B cell (primary cell): ENCODE data around the gene PCIF1. TPM values are rescaled to one million over a fixed set of nuclear protein-coding genes. Genes with fewer than 3 reads are reported as not detected.

Source experiments
- ATAC-seq: fragments of 200-7000 bp; cut with Tn5 transposase; one replicate; pipeline ENCODE4 v1.10.0; 2021; ENCODE audit warnings: low read depth, mild to moderate bottlenecking, moderate number of reproducible peaks, moderate library complexity
- CTCF ChIA-PET: fragments of 350-600 bp; sonication (Branson Sonifier 250); formaldehyde crosslinking; loops from one replicate; lab custom pipeline; 2021; ENCODE audit warnings: antibody characterized with exemption, inconsistent platforms; lab: Charles Lee
- POLR2A ChIA-PET: fragments of 350-600 bp; sonication (Branson Sonifier 250); formaldehyde crosslinking; loops from one replicate; lab custom pipeline; 2021; ENCODE audit warnings: antibody characterized with exemption; lab: Charles Lee
- DNase-seq: peaks from one replicate; pipeline ENCODE4 v3.0.0; 2013
- H2AFZ ChIP-seq: 2 replicates; pipeline ENCODE4 v1.6.1; 2012; ENCODE audit warnings: mild to moderate bottlenecking, low read depth, low read length; ENCODE audit not compliant: insufficient read depth, poor library complexity, severe bottlenecking
- H3K27ac ChIP-seq, 2 donors: 1 replicate in 1 of 2; 2 replicates in 1 of 2; pipeline ENCODE4 v1.5.1; 2012 to 2013; ENCODE audit warnings: low read length in 2 of 2, mild to moderate bottlenecking in 2 of 2, moderate library complexity in 1 of 2
- H3K27me3 ChIP-seq, 4 experiments: fragments of 200-600 bp in 1 of 4; sonication (generic) in 1 of 4; replicated peaks in 1 of 4; 1 replicate in 2 of 4; 2 replicates in 2 of 4; pipeline versions ENCODE4 v1.6.1 to v1.7.0; 2013 to 2016; ENCODE audit warnings: low read length in 3 of 4, mild to moderate bottlenecking in 2 of 4, mixed read lengths in 1 of 4, moderate library complexity in 1 of 4; ENCODE audit not compliant: insufficient read depth in 4 of 4, control insufficient read depth in 3 of 4; ENCODE audit errors: control extremely low read depth in 1 of 4
- H3K36me3 ChIP-seq, 2 experiments: replicated peaks in 1 of 2; 1 replicate in 1 of 2; 2 replicates in 1 of 2; pipeline versions ENCODE4 v1.6.1 to v1.7.1; 2013; ENCODE audit warnings: low read length in 1 of 2; ENCODE audit not compliant: insufficient read depth in 2 of 2, control insufficient read depth in 1 of 2; ENCODE audit errors: control extremely low read depth in 1 of 2, extremely low read depth in 1 of 2
- H3K4me1 ChIP-seq, 2 donors: fragments of 200-600 bp in 1 of 2; sonication (generic) in 1 of 2; 1 replicate in 1 of 2; 2 replicates in 1 of 2; pipeline versions ENCODE4 v1.5.1 to v1.6.1; 2013 to 2017; ENCODE audit warnings: low read length in 2 of 2; ENCODE audit not compliant: control insufficient read depth in 2 of 2, insufficient read depth in 2 of 2
- H3K4me2 ChIP-seq: replicated peaks from 2 replicates; pipeline ENCODE3; 2012; ENCODE audit warnings: mild to moderate bottlenecking, low read depth, low read length; ENCODE audit not compliant: poor library complexity, severe bottlenecking
- H3K4me3 ChIP-seq, 5 experiments: fragments of 200-600 bp in 1 of 5; sonication (generic) in 1 of 5; 1 replicate in 3 of 5; 2 replicates in 2 of 5; pipeline versions ENCODE4 v1.5.1 to v1.7.0; 2011 to 2016; ENCODE audit warnings: low read length in 4 of 5, mild to moderate bottlenecking in 4 of 5, low read depth in 2 of 5, control low read depth in 1 of 5, moderate library complexity in 1 of 5; ENCODE audit not compliant: insufficient read depth in 1 of 5; ENCODE audit errors: control extremely low read depth in 1 of 5, extremely low read depth in 1 of 5
- H3K79me2 ChIP-seq: fragments of 200-600 bp; sonication (generic); one replicate; pipeline ENCODE4 v1.6.0; 2016; ENCODE audit warnings: low read length; ENCODE audit not compliant: control insufficient read depth, insufficient read depth
- H3K9ac ChIP-seq: fragments of 200-600 bp; sonication (generic); 2 replicates; pipeline ENCODE4 v1.6.1; 2017; ENCODE audit warnings: mild to moderate bottlenecking, low read length, moderate library complexity
- H3K9me3 ChIP-seq, 3 donors: one replicate each; pipeline versions ENCODE4 v1.6.1 to v1.7.1; 2013; ENCODE audit warnings: low read length in 2 of 3; ENCODE audit not compliant: control insufficient read depth in 2 of 3, insufficient read depth in 1 of 3; ENCODE audit errors: control extremely low read depth in 1 of 3
- H4K20me1 ChIP-seq: 2 replicates; pipeline ENCODE4 v1.6.0; 2012; ENCODE audit warnings: mild to moderate bottlenecking, low read length; ENCODE audit not compliant: insufficient read depth, control insufficient read depth, poor library complexity, severe bottlenecking
- H3K27ac Mint-ChIP-seq: one replicate; pipeline ENCODE4 v1.8.0; 2021; ENCODE audit warnings: mixed read lengths
- H3K27me3 Mint-ChIP-seq: one replicate; pipeline ENCODE4 v1.8.0; 2021; ENCODE audit warnings: mixed read lengths
- H3K4me1 Mint-ChIP-seq: one replicate; pipeline ENCODE4 v1.8.0; 2021; ENCODE audit warnings: mixed read lengths
- H3K4me3 Mint-ChIP-seq: one replicate; pipeline ENCODE4 v1.8.0; 2021; ENCODE audit warnings: mixed read lengths
- H3K9me3 Mint-ChIP-seq: one replicate; pipeline ENCODE4 v1.8.0; 2022; ENCODE audit warnings: mixed read lengths; ENCODE audit not compliant: insufficient read depth
- EZH2 ChIP-seq: IDR thresholded peaks from 2 replicates; pipeline ENCODE4 v1.6.1; 2012; ENCODE audit warnings: borderline replicate concordance, low read depth, mild to moderate bottlenecking, moderate library complexity, low read length; ENCODE audit not compliant: insufficient read depth, poor library complexity, severe bottlenecking
- WGBS: methylation state at CpG from one replicate; pipeline ENCODE4 v1.1.5; 2013; ENCODE audit warnings: missing lambda C conversion rate; ENCODE audit not compliant: insufficient coverage; 5-methylcytosine and 5-hydroxymethylcytosine counted together
- intact Hi-C: fragments of 100-400 bp; cut with micrococcal nuclease; formaldehyde crosslinking; loops from one replicate; pipeline ENCODE4 v1.10.0; 2022
- polyA plus RNA-seq: library from polyadenylated mRNA; depleted of rRNA; stranded (reverse); fragments of >200 nt; gene quantifications from 2 replicates; pipeline ENCODE4 v1.2.3, GENCODE V29; 2012
- total RNA-seq, 2 donors: library from RNA; stranded (reverse); fragments of 120-200 nt in 1 of 2; gene quantifications; 1 replicate in 1 of 2; 2 replicates in 1 of 2; pipeline versions ENCODE4 v1.2.3 to v1.2.4, GENCODE V29; 2013 to 2022
- TF ChIP-seq, protein P1 (sequence below): fragments of 200-600 bp; IDR thresholded peaks from one replicate; pipeline ENCODE4 v1.8.0; 2022; ENCODE audit warnings: antibody characterized with exemption, mild to moderate bottlenecking

The PCIF1 gene
- total and polyA plus RNA-seq, 2 donors (not counting 1 experiment from before 2014, with no cell fraction given) = 74.2 to 79.2 TPM

DNA sequence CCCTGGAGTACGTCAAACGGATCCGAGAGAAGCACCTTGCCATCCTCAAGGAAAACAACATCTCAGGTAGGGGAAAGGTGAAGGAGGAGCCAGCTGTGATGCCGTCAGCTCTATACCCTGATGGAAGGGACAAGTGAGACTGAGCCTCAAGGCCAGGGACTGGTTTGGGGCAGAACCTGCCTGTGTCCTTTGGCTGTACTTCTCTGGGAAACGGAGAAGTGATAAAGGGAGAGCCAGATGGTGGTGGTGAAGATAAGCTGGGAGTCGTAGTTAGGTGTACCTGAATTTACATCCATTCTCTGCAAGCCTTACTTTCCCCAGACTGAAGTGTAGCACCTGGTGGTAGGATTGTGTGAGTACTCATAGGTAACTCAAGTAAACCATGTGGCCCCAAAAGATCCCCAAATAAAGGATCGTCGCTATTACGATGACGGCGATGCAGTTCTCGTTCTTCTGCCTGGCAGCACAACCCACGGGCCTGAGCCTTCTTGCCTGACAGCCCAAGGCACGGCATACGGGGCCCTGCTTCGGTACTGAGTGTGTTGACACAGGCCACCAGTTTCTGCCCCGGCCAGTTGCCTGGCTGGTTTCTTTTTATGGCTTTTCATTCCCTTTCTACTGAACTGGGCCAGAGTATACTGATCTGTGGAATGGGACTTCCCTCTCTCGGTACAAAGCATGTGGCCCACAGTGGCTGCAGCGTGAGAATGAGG, 10.6 kb downstream of the PCIF1 start:
- H3K79me2 ChIP-seq = no peaks in the 10 kb centered on the region
- 93% methylated on average over 19 of the region's 19 CpGs for WGBS
- no peaks in the 10 kb centered on the region for H3K4me1 ChIP-seq
- ChIA-PET CTCF (interaction anchor here (2.6 kb wide), 1 partner anchor 25 kb away, joined by 9 read pairs; no protein-coding TSS in a partner anchor), POLR2A (no interaction called here)
- no peaks in the 10 kb centered on the region for H3K27me3 ChIP-seq
- H4K20me1 ChIP-seq = peaks cover 12% of the 10 kb centered on the region
- peaks cover 2 to 92% of the 10 kb centered on the region in 2 experiments for H3K36me3 ChIP-seq
- Mint-ChIP-seq H3K4me1 (peaks cover 4% of the 10 kb centered on the region), H3K27ac (no peak overlapping the region), H3K27me3 (no peaks in the 10 kb centered on the region), H3K9me3 (no peaks in the 10 kb centered on the region), H3K4me3 (no peak overlapping the region)
- peaks cover 0 to 3% (median 0%) of the 10 kb centered on the region in 3 donors for H3K9me3 ChIP-seq
- no peak overlapping the region for H2AFZ ChIP-seq
- TF ChIP-seq, protein P1, sequence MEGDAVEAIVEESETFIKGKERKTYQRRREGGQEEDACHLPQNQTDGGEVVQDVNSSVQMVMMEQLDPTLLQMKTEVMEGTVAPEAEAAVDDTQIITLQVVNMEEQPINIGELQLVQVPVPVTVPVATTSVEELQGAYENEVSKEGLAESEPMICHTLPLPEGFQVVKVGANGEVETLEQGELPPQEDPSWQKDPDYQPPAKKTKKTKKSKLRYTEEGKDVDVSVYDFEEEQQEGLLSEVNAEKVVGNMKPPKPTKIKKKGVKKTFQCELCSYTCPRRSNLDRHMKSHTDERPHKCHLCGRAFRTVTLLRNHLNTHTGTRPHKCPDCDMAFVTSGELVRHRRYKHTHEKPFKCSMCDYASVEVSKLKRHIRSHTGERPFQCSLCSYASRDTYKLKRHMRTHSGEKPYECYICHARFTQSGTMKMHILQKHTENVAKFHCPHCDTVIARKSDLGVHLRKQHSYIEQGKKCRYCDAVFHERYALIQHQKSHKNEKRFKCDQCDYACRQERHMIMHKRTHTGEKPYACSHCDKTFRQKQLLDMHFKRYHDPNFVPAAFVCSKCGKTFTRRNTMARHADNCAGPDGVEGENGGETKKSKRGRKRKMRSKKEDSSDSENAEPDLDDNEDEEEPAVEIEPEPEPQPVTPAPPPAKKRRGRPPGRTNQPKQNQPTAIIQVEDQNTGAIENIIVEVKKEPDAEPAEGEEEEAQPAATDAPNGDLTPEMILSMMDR = no peak
- TF ChIP-seq EZH2 = no peak
- ATAC-seq (no peak), DNase-seq (no peak)
- no peak overlapping the region for H3K27ac ChIP-seq
- H3K4me3 ChIP-seq = no peak overlapping the region
- no peak overlapping the region for H3K9ac ChIP-seq
- intact Hi-C loops = no loop called here
- no peak overlapping the region for H3K4me2 ChIP-seq

DNA sequence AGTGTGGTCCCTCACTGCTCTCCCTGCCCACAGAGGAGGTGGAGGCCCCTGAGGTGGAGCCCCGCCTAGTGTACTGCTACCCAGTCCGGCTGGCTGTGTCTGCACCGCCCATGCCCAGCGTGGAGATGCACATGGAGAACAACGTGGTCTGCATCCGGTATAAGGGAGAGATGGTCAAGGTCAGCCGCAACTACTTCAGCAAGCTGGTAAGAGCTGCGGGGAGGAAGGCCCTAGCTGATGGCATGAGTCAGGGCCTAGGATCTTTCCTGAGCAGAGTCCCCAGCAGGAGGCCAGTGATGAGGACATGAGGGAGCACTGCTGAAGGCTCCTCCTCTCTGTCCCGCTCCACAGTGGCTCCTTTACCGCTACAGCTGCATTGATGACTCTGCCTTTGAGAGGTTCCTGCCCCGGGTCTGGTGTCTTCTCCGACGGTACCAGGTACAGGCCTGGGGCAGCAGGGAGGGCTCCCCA, 11.2 kb downstream of the PCIF1 start:
- Histone ChIP-seq H3K9me3 (peaks cover 0 to 3% (median 0%) of the 10 kb centered on the region in 3 donors), H3K27ac (no peak overlapping the region), H3K4me2 (no peak overlapping the region), H3K27me3 (no peaks in the 10 kb centered on the region), H3K4me1 (no peaks in the 10 kb centered on the region), H3K9ac (no peak overlapping the region), H3K79me2 (no peaks in the 10 kb centered on the region), H2AFZ (no peak overlapping the region), H4K20me1 (peaks cover 11% of the 10 kb centered on the region), H3K36me3 (peaks cover 2 to 91% of the 10 kb centered on the region in 2 experiments), H3K4me3 (no peak overlapping the region)
- Mint-ChIP-seq H3K4me3 (no peak overlapping the region), H3K9me3 (no peaks in the 10 kb centered on the region), H3K27ac (no peak overlapping the region), H3K4me1 (peaks cover 4% of the 10 kb centered on the region), H3K27me3 (no peaks in the 10 kb centered on the region)
- DNase-seq (peak; percentile 23), ATAC-seq (no peak)
- ChIA-PET POLR2A (interaction anchor here (0.6 kb wide), 1 partner anchor 15 kb away, joined by 9 read pairs; no protein-coding TSS in a partner anchor), CTCF (interaction anchor here (1.1 to 2.6 kb wide), 2 partner anchors 25 kb away, joined by 3 to 9 read pairs; no protein-coding TSS in a partner anchor)
- WGBS = 96% methylated on average over 13 of the region's 13 CpGs
- intact Hi-C loops = no loop called here
- TF ChIP-seq EZH2 = no peak
- TF ChIP-seq, protein P1 = no peak
